GM12878 (cell line): ENCODE results near the gene IRAK2. TPM values are rescaled to one million over a fixed set of nuclear protein-coding genes. Genes with fewer than 3 reads are reported as not detected.

Experiments used
- ATAC-seq: fragments of 200-7000 bp; cut with Tn5 transposase; 3 replicates; pipeline ENCODE4 v1.9.1; 2020; ENCODE audit warnings: mild to moderate bottlenecking, moderate library complexity
- BruUV-seq: library from RNA; stranded (reverse); fragments of 400-500 nt; replicated peaks from 2 replicates; lab custom pipeline; 2021; lab: Mats Ljungman, UMichigan
- CTCF ChIA-PET: fragments of 300-600 bp; sonication (Branson Sonifier 250); formaldehyde crosslinking; extraction: SDS; loops from one replicate; lab custom pipeline; 2021; ENCODE audit warnings: inconsistent platforms; lab: Yijun Ruan, JAX
- POLR2A ChIA-PET: fragments of 350-600 bp; formaldehyde crosslinking; extraction: SDS; loops from one replicate; lab custom pipeline; 2021; ENCODE audit warnings: inconsistent platforms; lab: Charles Lee
- RAD21 ChIA-PET: fragments of 300-600 bp; sonication (Branson Sonifier 250); formaldehyde crosslinking; loops from one replicate; lab custom pipeline; 2023; ENCODE audit warnings: antibody characterized with exemption; ENCODE audit not compliant: unreplicated experiment; lab: Charles Lee
- SMC1A ChIA-PET: fragments of 300-600 bp; sonication (Branson Sonifier 250); formaldehyde crosslinking; loops from one replicate; lab custom pipeline; 2023; ENCODE audit not compliant: unreplicated experiment, uncharacterized antibody; lab: Charles Lee
- DNase-seq: peaks from one replicate; pipeline ENCODE4 v3.0.0-alpha.2; 2011; ENCODE audit warnings: low read depth, low spot score
- FAIRE-seq: peaks from 3 replicates; lab custom pipeline; 2011; peaks lifted over from hg19 to GRCh38; lab: Jason Lieb, UNC
- H2AFZ ChIP-seq: 2 replicates; pipeline ENCODE4 v1.6.0; 2011; ENCODE audit warnings: low read depth, low read length, control low read depth; ENCODE audit not compliant: control insufficient read depth
- H3K27ac ChIP-seq: 2 replicates; pipeline ENCODE4 v1.5.1; 2011; ENCODE audit warnings: control low read depth; ENCODE audit not compliant: control insufficient read depth, insufficient read depth
- H3K27me3 ChIP-seq, 2 experiments: replicated peaks in 1 of 2; 2 replicates each; pipeline versions ENCODE4 v1.6.0 to v1.6.1; 2011; ENCODE audit warnings: low read length in 1 of 2; ENCODE audit not compliant: control insufficient read depth in 2 of 2, insufficient read depth in 2 of 2
- H3K36me3 ChIP-seq, 2 experiments: 2 replicates each; pipeline ENCODE4 v1.5.1; 2011; ENCODE audit warnings: low read length in 1 of 2; ENCODE audit not compliant: control insufficient read depth in 2 of 2, insufficient read depth in 2 of 2
- H3K4me1 ChIP-seq: 2 replicates; pipeline ENCODE4 v1.6.1; 2011; ENCODE audit warnings: mild to moderate bottlenecking, low read length, moderate library complexity, mixed read lengths; ENCODE audit not compliant: control insufficient read depth, insufficient read depth
- H3K4me2 ChIP-seq: 2 replicates; pipeline ENCODE4 v1.6.0; 2011; ENCODE audit warnings: control low read depth; ENCODE audit not compliant: control insufficient read depth, insufficient read depth
- H3K4me3 ChIP-seq: fragments of 200-600 bp; sonication (generic); 2 replicates; pipeline ENCODE4 v1.5.1; 2016
- H3K79me2 ChIP-seq: 2 replicates; pipeline ENCODE4 v1.6.0; 2011; ENCODE audit warnings: low read length; ENCODE audit not compliant: control insufficient read depth, insufficient read depth
- H3K9ac ChIP-seq: 2 replicates; pipeline ENCODE4 v1.8.0; 2011; ENCODE audit warnings: low read length, control low read depth, mixed read lengths; ENCODE audit not compliant: control insufficient read depth, insufficient read depth
- H3K9me3 ChIP-seq: replicated peaks from 3 replicates; pipeline ENCODE4 v1.5.1; 2011; ENCODE audit warnings: mild to moderate bottlenecking, low read length; ENCODE audit not compliant: control insufficient read depth, insufficient read depth
- H4K20me1 ChIP-seq: 2 replicates; pipeline ENCODE4 v1.6.0; 2011; ENCODE audit not compliant: control insufficient read depth, insufficient read depth
- BRCA1 ChIP-seq: IDR thresholded peaks from 2 replicates; pipeline ENCODE4 v1.6.1; 2011; ENCODE audit warnings: low read depth, low read length, improper control_type of control experiment
- CHD1 ChIP-seq: IDR thresholded peaks from 2 replicates; pipeline ENCODE4 v1.6.1; 2012; ENCODE audit warnings: low read depth, low read length, improper control_type of control experiment
- EP300 ChIP-seq, 2 experiments: fragments of 150-350 bp in 1 of 2; IDR thresholded peaks; 2 replicates each; pipeline ENCODE4 v1.6.1; 2011 to 2012; ENCODE audit warnings: low read depth in 2 of 2, low read length in 2 of 2, borderline replicate concordance in 1 of 2, improper control_type of control experiment in 1 of 2, inconsistent platforms in 1 of 2; ENCODE audit not compliant: control insufficient read depth in 1 of 2
- FOXK2 ChIP-seq: fragments of 450-650 bp; IDR thresholded peaks from 2 replicates; pipeline ENCODE4 v1.6.1; 2017; ENCODE audit warnings: mild to moderate bottlenecking, moderate library complexity
- HCFC1 ChIP-seq: fragments of 150-350 bp; IDR thresholded peaks from 2 replicates; pipeline ENCODE4 v1.6.1; 2014; ENCODE audit warnings: low read length
- HDAC2 ChIP-seq: fragments of 200-600 bp; sonication (generic); IDR thresholded peaks from 2 replicates; pipeline ENCODE4 v1.6.1; 2017
- JUNB ChIP-seq: IDR thresholded peaks from 2 replicates; pipeline ENCODE4 v1.6.1; 2016; ENCODE audit warnings: antibody characterized with exemption, mild to moderate bottlenecking
- NBN ChIP-seq: fragments of 450-650 bp; IDR thresholded peaks from 2 replicates; pipeline ENCODE4 v1.6.1; 2016
- PAX8 ChIP-seq: fragments of 450-650 bp; IDR thresholded peaks from 2 replicates; pipeline ENCODE4 v1.6.1; 2017; ENCODE audit warnings: mild to moderate bottlenecking, moderate library complexity
- RBBP5 ChIP-seq: fragments of 200-600 bp; sonication (generic); conservative IDR thresholded peaks from 2 replicates; pipeline ENCODE4 v1.6.1; 2016
- SMARCA5 ChIP-seq: fragments of 450-650 bp; IDR thresholded peaks from 2 replicates; pipeline ENCODE4 v1.6.1; 2017; ENCODE audit warnings: mild to moderate bottlenecking
- SPI1 ChIP-seq: IDR thresholded peaks from 2 replicates; pipeline ENCODE4 v1.6.1; 2011; ENCODE audit warnings: low read depth, mild to moderate bottlenecking, low read length, moderate library complexity, borderline replicate concordance; ENCODE audit not compliant: insufficient read depth
- TCF12 ChIP-seq: IDR thresholded peaks from 2 replicates; pipeline ENCODE4 v1.6.1; 2011; ENCODE audit warnings: low read depth, mild to moderate bottlenecking, low read length
- ZNF207 ChIP-seq: fragments of 450-650 bp; IDR thresholded peaks from 2 replicates; pipeline ENCODE4 v1.6.1; 2014; ENCODE audit warnings: antibody characterized with exemption, mild to moderate bottlenecking, borderline replicate concordance
- ZNF217 ChIP-seq: fragments of 450-650 bp; IDR thresholded peaks from 2 replicates; pipeline ENCODE4 v1.6.1; 2017; ENCODE audit warnings: antibody characterized with exemption, mild to moderate bottlenecking
- ZNF622 ChIP-seq: fragments of 450-650 bp; IDR thresholded peaks from 2 replicates; pipeline ENCODE4 v1.6.1; 2017; ENCODE audit warnings: mild to moderate bottlenecking, inconsistent platforms
- WGBS: methylation state at CpG from one replicate; pipeline ENCODE4 v1.1.6; 2016; ENCODE audit warnings: low lambda C conversion rate; ENCODE audit not compliant: insufficient replicate concordance, insufficient coverage; ENCODE audit errors: missing lambda C conversion rate; 5-methylcytosine and 5-hydroxymethylcytosine counted together
- in situ Hi-C: fragments of 300-500 bp; cut with MboI; formaldehyde crosslinking; loops from 9 replicates; pipeline ENCODE4 v1.14.3; 2018; ENCODE audit warnings: mixed read lengths
- intact Hi-C: fragments of 100-400 bp; cut with micrococcal nuclease; formaldehyde crosslinking; loops from one replicate; pipeline ENCODE4 v1.14.2; 2022; ENCODE audit not compliant: unreplicated experiment
- polyA plus RNA-seq, 11 experiments: library from polyadenylated mRNA; depleted of rRNA in 4 of 11; unstranded in 6 of 11; stranded (reverse) in 5 of 11; fragments of >200 nt; fragmentation: Nextera tagmentation in 4 of 11; fragmentation: Illumina TruSeq in 1 of 11; extraction: Ambion mirVana in 4 of 11; extraction: Trizol in 1 of 11; gene quantifications; 1 replicate in 1 of 11; 2 replicates in 10 of 11; pipeline versions ENCODE4 v1.2.1 to v1.2.3, GENCODE V29; 2011 to 2016; ENCODE audit warnings: inconsistent platforms in 2 of 11, missing spikeins in 2 of 11, low read depth in 1 of 11
- total RNA-seq, 4 experiments: library from RNA; depleted of rRNA in 3 of 4; stranded (reverse); fragments of >200 nt in 3 of 4; fragmentation: Illumina TruSeq in 1 of 4; extraction: Trizol in 1 of 4; gene quantifications; 2 replicates each; pipeline versions ENCODE4 v1.2.1 to v1.2.3, GENCODE V29; 2013 to 2021

Gene IRAK2
- total and polyA plus RNA-seq, 10 of the 15 experiments (the other 5 are each of a cell fraction or from before 2014, with no cell fraction given) = 0.48 to 5.7 (median 4.5) TPM

DNA sequence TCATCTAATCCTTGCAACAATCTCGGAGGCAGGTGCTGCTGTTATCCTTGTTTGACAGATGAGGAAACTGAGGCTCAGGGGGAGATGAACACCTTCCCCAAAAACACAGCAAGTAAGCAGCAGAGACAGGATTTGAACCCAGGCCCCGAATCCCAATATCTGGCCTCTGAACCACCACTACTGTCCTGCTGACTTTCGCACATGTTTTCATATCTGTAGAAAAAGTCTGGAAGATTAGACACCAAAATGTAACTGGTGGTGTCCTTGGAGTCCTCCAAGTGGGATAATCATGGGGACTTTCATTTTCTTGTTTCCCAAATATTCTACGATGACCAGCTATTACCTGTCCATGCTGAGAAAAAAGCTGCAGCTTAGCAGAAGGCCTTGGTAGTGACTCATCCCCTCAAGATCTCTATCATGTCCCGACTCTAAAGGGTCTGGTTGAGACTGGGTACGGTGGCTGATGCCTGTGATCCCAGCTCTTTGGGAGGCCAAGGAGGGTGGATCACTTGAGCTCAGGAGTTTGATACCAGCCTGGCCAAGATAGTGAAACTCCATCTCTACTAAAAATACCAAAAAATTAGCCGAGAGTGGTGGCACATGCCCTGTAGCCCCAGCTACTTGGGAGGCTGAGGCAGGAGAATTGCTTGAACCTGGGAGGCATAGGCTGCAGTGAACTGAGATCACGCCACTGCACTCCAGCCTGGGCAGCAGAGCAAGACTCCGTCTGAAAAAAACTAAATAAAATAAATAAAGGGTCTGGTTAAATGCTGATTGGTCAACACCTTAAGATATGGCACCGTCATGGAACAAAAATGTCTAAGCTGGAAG is 8.6 kb downstream of the IRAK2 start:
- no peaks in the 10 kb centered on the region for H4K20me1 ChIP-seq
- H3K9ac ChIP-seq = no peak overlapping the region
- FAIRE-seq = no peak
- POLR2A ChIA-PET = interaction anchor here (0.6 to 0.9 kb wide), 6 partner anchors 9 to 231 kb away, joined by 3 to 4 read pairs (median 3); no protein-coding TSS in a partner anchor
- WGBS = 84% methylated on average over 10 of the region's 10 CpGs
- in situ Hi-C loops = no loop called here
- CTCF ChIA-PET = interaction anchor here (0.9 to 1.5 kb wide), 5 partner anchors 8 to 23 kb away, joined by 3 to 6 read pairs (median 4); partner anchors contain the start of gene IRAK2
- no peak for DNase-seq
- RAD21 ChIA-PET = interaction anchor here (0.6 to 2.5 kb wide), 4 partner anchors 13 to 24 kb away, joined by 3 to 10 read pairs (median 6); no protein-coding TSS in a partner anchor
- peaks cover 4% of the 10 kb centered on the region; the same call in 2 of the 3 replicates for H3K9me3 ChIP-seq
- H3K4me1 ChIP-seq = peaks cover 18% of the 10 kb centered on the region
- H3K4me3 ChIP-seq = no peak overlapping the region
- no peak overlapping the region for H2AFZ ChIP-seq
- no peaks in the 10 kb centered on the region for H3K27me3 ChIP-seq
- ATAC-seq = no peak
- no peaks in the 10 kb centered on the region; the same call in 1 of the 2 replicates for H3K79me2 ChIP-seq
- intact Hi-C loops = no loop called here
- no TSS peak for BruUV-seq
- H3K27ac ChIP-seq = no peak overlapping the region
- peak overlapping the region; percentile 39 for H3K4me2 ChIP-seq
- SMC1A ChIA-PET = interaction anchor here (0.7 to 2.6 kb wide), 8 partner anchors 17 to 50 kb away, joined by 3 to 15 read pairs (median 6); no protein-coding TSS in a partner anchor
- H3K36me3 ChIP-seq = no peaks in the 10 kb centered on the region
- TF ChIP-seq HCFC1 (no peak), SMARCA5 (no peak), ZNF217 (no peak), NBN (no peak), ZNF622 (no peak), PAX8 (no peak), TCF12 (no peak), BRCA1 (no peak), FOXK2 (no peak), EP300 (IDR thresholded peaks at IDR 0.05; ENCODE audit: borderline replicate concordance in 1 of 2, control insufficient read depth in 1 of 2, low read depth in 2 of 2, low read length in 2 of 2) (no peak), JUNB (no peak), ZNF207 (no peak), CHD1 (no peak), SPI1 (no peak), RBBP5 (no peak), HDAC2 (no peak)
